Mammary epithelial cell (primary cell): ENCODE results near the gene SAT2.
A peak's percentile ranks its signal among the peaks of the same experiment; 100 is the strongest.

Source experiments
- CTCF ChIP-seq, 2 donors: IDR thresholded peaks in 1 of 2; conservative IDR thresholded peaks in 1 of 2; 2 replicates each; pipeline ENCODE4 v1.5.1; 2011 to 2012; ENCODE audit warnings: inconsistent platforms in 2 of 2, low read length in 2 of 2, mild to moderate bottlenecking in 2 of 2, control low read depth in 1 of 2, low read depth in 1 of 2; ENCODE audit not compliant: insufficient read depth in 1 of 2; ENCODE audit errors: extremely low read depth in 1 of 2
- EZH2 ChIP-seq: IDR thresholded peaks from 2 replicates; pipeline ENCODE4 v1.6.1; 2012; ENCODE audit warnings: low read length, inconsistent platforms, borderline replicate concordance

GRCh38 chr17:7632492-7632894, 4.9 kb upstream of the SAT2 start:
- TF ChIP-seq CTCF (conservative IDR thresholded peaks at IDR 0.05 in 1 of 2, IDR thresholded peaks at IDR 0.05 in 1 of 2; ENCODE audit: extremely low read depth in 1 of 2, insufficient read depth in 1 of 2, low read depth in 1 of 2, low read length in 2 of 2): peak; percentile 61 to 77
- TF ChIP-seq EZH2: no peak
